MG63 (cell line): ENCODE results near the gene GFOD2. TPM values are rescaled to one million over a fixed set of nuclear protein-coding genes. Genes with fewer than 3 reads are reported as not detected.
"Not testable (repeated sequence)": the region's sequence is repeated elsewhere in the genome, so short reads cannot be mapped to it uniquely, and the experiment has no call there.

ENCODE experiments used
- DNase-seq: peaks from one replicate; pipeline ENCODE4 v3.0.0-alpha.2; 2020
- H3K27me3 ChIP-seq: fragments of 250-450 bp; sonication (Bioruptor Pico); 2 replicates; pipeline ENCODE4 v1.5.1; 2020; ENCODE audit warnings: mild to moderate bottlenecking, moderate library complexity
- H3K36me3 ChIP-seq: fragments of 250-450 bp; sonication (Bioruptor Pico); 2 replicates; pipeline ENCODE4 v1.5.1; 2020; ENCODE audit warnings: mild to moderate bottlenecking, moderate library complexity
- H3K4me3 ChIP-seq: fragments of 250-450 bp; sonication (Bioruptor Pico); 2 replicates; pipeline ENCODE4 v1.5.1; 2020; ENCODE audit warnings: mild to moderate bottlenecking, moderate library complexity
- H3K9me3 ChIP-seq: fragments of 250-450 bp; sonication (Bioruptor Pico); 2 replicates; pipeline ENCODE4 v1.5.1; 2020; ENCODE audit warnings: mild to moderate bottlenecking, moderate library complexity
- total RNA-seq: library from RNA; depleted of rRNA; stranded (reverse); fragments of >200 nt; shearing (Covaris generic); gene quantifications from 2 replicates; pipeline ENCODE4 v1.2.3, GENCODE V29; 2014; ENCODE audit warnings: low replicate concordance; rRNA removed

Gene GFOD2
- 11.8 and 13.4 TPM in 2 replicates for total RNA-seq

GRCh38 chr16:67719048-67719777 is at the start of gene GFOD2:
Gene GFOD2 (minus strand): TSS chr16:67719316. CDS start chr16:67685715, 33,601 bp downstream.
- peak; percentile 85 for DNase-seq
- peak within 1 kb of the TSS; percentile 93 for H3K4me3 ChIP-seq
- H3K9me3 ChIP-seq, result no peaks in the 10 kb centered on the region
- no peaks in the 10 kb centered on the region for H3K27me3 ChIP-seq
- no peaks in the 10 kb centered on the region for H3K36me3 ChIP-seq

- Histone ChIP-seq H3K27me3 (no peaks in the 10 kb centered on the region), H3K9me3 (no peaks in the 10 kb centered on the region), H3K36me3 (no peaks in the 10 kb centered on the region), H3K4me3 (no peak overlapping the region)
- DNase-seq, result peak; percentile 65
Observed at GRCh38 chr16:67767953-67768352, 48.8 kb upstream of the GFOD2 start.

GRCh38 chr16:67766291-67766690 is 47.2 kb upstream of the GFOD2 start:
- H3K4me3 ChIP-seq, result no peak overlapping the region
- H3K27me3 ChIP-seq, result no peaks in the 10 kb centered on the region
- DNase-seq, result no peak
- no peaks in the 10 kb centered on the region for H3K9me3 ChIP-seq
- no peaks in the 10 kb centered on the region for H3K36me3 ChIP-seq

GRCh38 chr16:67764158-67764667 is 45.1 kb upstream of the GFOD2 start:
- Histone ChIP-seq H3K4me3 (no peak overlapping the region), H3K36me3 (no peaks in the 10 kb centered on the region), H3K9me3 (no peaks in the 10 kb centered on the region), H3K27me3 (no peaks in the 10 kb centered on the region)
- DNase-seq, result no peak

GRCh38 chr16:67763066-67763465 is 44.0 kb upstream of the GFOD2 start:
- H3K4me3 ChIP-seq, result no peak overlapping the region
- no peaks in the 10 kb centered on the region for H3K36me3 ChIP-seq
- no peaks in the 10 kb centered on the region for H3K27me3 ChIP-seq
- DNase-seq, result no peak
- H3K9me3 ChIP-seq, result no peaks in the 10 kb centered on the region

- H3K4me3 ChIP-seq, result no peak overlapping the region
- no peaks in the 10 kb centered on the region for H3K36me3 ChIP-seq
- H3K9me3 ChIP-seq, result no peaks in the 10 kb centered on the region
- DNase-seq, result no peak
- H3K27me3 ChIP-seq, result no peaks in the 10 kb centered on the region
Observed at GRCh38 chr16:67762385-67762784, 43.3 kb upstream of the GFOD2 start.

- Histone ChIP-seq H3K9me3 (no peaks in the 10 kb centered on the region), H3K4me3 (no peak overlapping the region), H3K36me3 (no peaks in the 10 kb centered on the region), H3K27me3 (no peaks in the 10 kb centered on the region)
- no peak for DNase-seq
Observed at GRCh38 chr16:67761924-67762323, 42.8 kb upstream of the GFOD2 start.

- Histone ChIP-seq H3K27me3 (no peaks in the 10 kb centered on the region), H3K36me3 (no peaks in the 10 kb centered on the region), H3K9me3 (no peaks in the 10 kb centered on the region), H3K4me3 (no peak overlapping the region)
- DNase-seq, result no peak
Observed at GRCh38 chr16:67760956-67761230, 41.8 kb upstream of the GFOD2 start.

GRCh38 chr16:67760206-67760955 is 41.3 kb upstream of the GFOD2 start:
- Histone ChIP-seq H3K9me3 (no peaks in the 10 kb centered on the region), H3K27me3 (no peaks in the 10 kb centered on the region), H3K4me3 (no peak overlapping the region), H3K36me3 (no peaks in the 10 kb centered on the region)
- DNase-seq, result no peak

- no peaks in the 10 kb centered on the region for H3K27me3 ChIP-seq
- H3K9me3 ChIP-seq, result no peaks in the 10 kb centered on the region
- no peak overlapping the region for H3K4me3 ChIP-seq
- DNase-seq, result no peak
- H3K36me3 ChIP-seq, result no peaks in the 10 kb centered on the region
Observed at GRCh38 chr16:67758966-67759365, 39.9 kb upstream of the GFOD2 start.

- Histone ChIP-seq H3K4me3 (no peak overlapping the region), H3K27me3 (no peaks in the 10 kb centered on the region), H3K36me3 (no peaks in the 10 kb centered on the region), H3K9me3 (no peaks in the 10 kb centered on the region)
- DNase-seq, result no peak
Observed at GRCh38 chr16:67758006-67758405, 38.9 kb upstream of the GFOD2 start.

GRCh38 chr16:67752641-67753040 is 33.5 kb upstream of the GFOD2 start:
- no peak for DNase-seq
- H3K36me3 ChIP-seq, result no peaks in the 10 kb centered on the region
- no peak overlapping the region for H3K4me3 ChIP-seq
- H3K9me3 ChIP-seq, result no peaks in the 10 kb centered on the region
- no peaks in the 10 kb centered on the region for H3K27me3 ChIP-seq

GRCh38 chr16:67751331-67751730 is 32.2 kb upstream of the GFOD2 start:
- not testable (repeated sequence) for H3K36me3 ChIP-seq, H3K9me3 ChIP-seq, H3K27me3 ChIP-seq, DNase-seq, H3K4me3 ChIP-seq

GRCh38 chr16:67750466-67750865 is 31.4 kb upstream of the GFOD2 start:
- Histone ChIP-seq H3K9me3 (no peaks in the 10 kb centered on the region), H3K4me3 (no peak overlapping the region), H3K36me3 (no peaks in the 10 kb centered on the region), H3K27me3 (no peaks in the 10 kb centered on the region)
- no peak for DNase-seq

GRCh38 chr16:67749436-67750078 is 30.4 kb upstream of the GFOD2 start:
- Histone ChIP-seq H3K9me3 (no peaks in the 10 kb centered on the region), H3K4me3 (no peak overlapping the region), H3K27me3 (no peaks in the 10 kb centered on the region), H3K36me3 (no peaks in the 10 kb centered on the region)
- no peak for DNase-seq

- H3K36me3 ChIP-seq, result no peaks in the 10 kb centered on the region
- DNase-seq, result no peak
- no peaks in the 10 kb centered on the region for H3K27me3 ChIP-seq
- no peak overlapping the region for H3K4me3 ChIP-seq
- no peaks in the 10 kb centered on the region for H3K9me3 ChIP-seq
Observed at GRCh38 chr16:67748834-67749233, 29.7 kb upstream of the GFOD2 start.

- no peaks in the 10 kb centered on the region for H3K36me3 ChIP-seq
- DNase-seq, result no peak
- no peak overlapping the region for H3K4me3 ChIP-seq
- H3K27me3 ChIP-seq, result no peaks in the 10 kb centered on the region
- no peaks in the 10 kb centered on the region for H3K9me3 ChIP-seq
Observed at GRCh38 chr16:67746846-67747245, 27.7 kb upstream of the GFOD2 start.
